GM19438 (cell line): ENCODE results near the gene FMN1.

Experiments used
- ATAC-seq: cut with Tn5 transposase; IDR thresholded peaks from one replicate; pipeline ENCODE4 v1.9.1; 2021; ENCODE audit warnings: low read depth; ENCODE audit not compliant: unreplicated experiment

The FMN1 gene

GRCh38 chr15:33125894-33126537, 68.5 kb downstream of the FMN1 start:
- ATAC-seq = no peak

GRCh38 chr15:33124811-33125210, 69.7 kb downstream of the FMN1 start:
- ATAC-seq = no peak

- no peak for ATAC-seq
Measured at GRCh38 chr15:33124279-33124678, 70.2 kb downstream of the FMN1 start.

- ATAC-seq = no peak
Measured at GRCh38 chr15:33119865-33120264, 74.6 kb downstream of the FMN1 start.

GRCh38 chr15:33119273-33119672, 75.2 kb downstream of the FMN1 start:
- no peak for ATAC-seq

- ATAC-seq = no peak
Measured at GRCh38 chr15:33116198-33116597, 78.3 kb downstream of the FMN1 start.

- no peak for ATAC-seq
Measured at GRCh38 chr15:33115191-33115861, 79.2 kb downstream of the FMN1 start.

GRCh38 chr15:33114374-33114717, 80.2 kb downstream of the FMN1 start:
- no peak for ATAC-seq

- no peak for ATAC-seq
Measured at GRCh38 chr15:33113666-33114373, 80.7 kb downstream of the FMN1 start.

GRCh38 chr15:33112541-33113105, 81.9 kb downstream of the FMN1 start:
- no peak for ATAC-seq

- no peak for ATAC-seq
Measured at GRCh38 chr15:33111041-33111451, 83.5 kb downstream of the FMN1 start.

- no peak for ATAC-seq
Measured at GRCh38 chr15:33109345-33109744, 85.2 kb downstream of the FMN1 start.

- ATAC-seq = no peak
Measured at GRCh38 chr15:33108518-33108917, 86.0 kb downstream of the FMN1 start.

- no peak for ATAC-seq
Measured at GRCh38 chr15:33107950-33108349, 86.6 kb downstream of the FMN1 start.

GRCh38 chr15:33104212-33104611, 90.3 kb downstream of the FMN1 start:
- ATAC-seq = no peak

- no peak for ATAC-seq
Measured at GRCh38 chr15:33101036-33101435, 93.5 kb downstream of the FMN1 start.

- ATAC-seq = no peak
Measured at GRCh38 chr15:33100314-33100713, 94.2 kb downstream of the FMN1 start.

GRCh38 chr15:33099739-33100138, 94.8 kb downstream of the FMN1 start:
- ATAC-seq = no peak

- no peak for ATAC-seq
Measured at GRCh38 chr15:33099213-33099612, 95.3 kb downstream of the FMN1 start.

GRCh38 chr15:33098094-33099058, 96.1 kb downstream of the FMN1 start:
- no peak for ATAC-seq
